Upper lobe of left lung (tissue), 4 donors: ENCODE data around the gene OGDHL.

Experiments
- CTCF ChIP-seq, 6 experiments: fragments of 450-650 bp in 4 of 6; fragments of 200-600 bp in 2 of 6; sonication (generic) in 2 of 6; IDR thresholded peaks; one replicate each; pipeline ENCODE4 v1.5.1; 2016 to 2019; ENCODE audit warnings: antibody characterized with exemption in 6 of 6
- EP300 ChIP-seq, 4 donors: sonication (generic); formaldehyde crosslinking; IDR thresholded peaks; one replicate each; pipeline ENCODE4 v1.5.1; 2017; ENCODE audit warnings: antibody characterized with exemption in 4 of 4, control low read depth in 2 of 4
- POLR2A ChIP-seq, 4 donors: fragments of 450-650 bp; IDR thresholded peaks; one replicate each; pipeline ENCODE4 v1.5.1; 2016 to 2017; ENCODE audit warnings: antibody characterized with exemption in 4 of 4, mild to moderate bottlenecking in 2 of 4

- no peak for TF ChIP-seq CTCF (IDR thresholded peaks at IDR 0.05)
- no peak for TF ChIP-seq POLR2A (IDR thresholded peaks at IDR 0.05)
- no peak for TF ChIP-seq EP300 (IDR thresholded peaks at IDR 0.05)
These were observed 28.3 kb downstream of the OGDHL start for GRCh38 chr10:49733866-49734265.
